ENCODE data around the gene RPN2.
"Not testable (repeated sequence)": the region's sequence is repeated elsewhere in the genome, so short reads cannot be mapped to it uniquely, and the experiment has no call there.

The RPN2 gene

GRCh38 chr20:37178839-37179682 is at the start of gene RPN2, which contains the start of gene MROH8:
Gene RPN2, plus strand, starts transcription at chr20:37179330. Its CDS starts 27 bp downstream, at chr20:37179357.
Gene MROH8, minus strand, starts transcription at chr20:37179548.
- DNase-seq (ENCODE audit: low read depth): peak; percentile 99

- peak; percentile 49 for DNase-seq (ENCODE audit: low read depth)
These were observed 47.6 kb upstream of the RPN2 start for GRCh38 chr20:37131486-37131885.

- DNase-seq (ENCODE audit: low read depth): no peak
These were observed 45.2 kb upstream of the RPN2 start for GRCh38 chr20:37133952-37134351.

- no peak for DNase-seq (ENCODE audit: low read depth)
These were observed 41.6 kb upstream of the RPN2 start for GRCh38 chr20:37137547-37137946.

GRCh38 chr20:37142708-37143107 is 36.4 kb upstream of the RPN2 start:
- DNase-seq (ENCODE audit: low read depth): no peak

GRCh38 chr20:37144856-37145404 is 34.2 kb upstream of the RPN2 start:
- peak; percentile 21 for DNase-seq (ENCODE audit: low read depth)

- DNase-seq (ENCODE audit: low read depth): no peak
These were observed 31.9 kb upstream of the RPN2 start for GRCh38 chr20:37147250-37147649.

GRCh38 chr20:37150864-37151263 is 28.3 kb upstream of the RPN2 start:
- DNase-seq (ENCODE audit: low read depth): not testable (repeated sequence)

- no peak for DNase-seq (ENCODE audit: low read depth)
These were observed 27.6 kb upstream of the RPN2 start for GRCh38 chr20:37151529-37151928.

- no peak for DNase-seq (ENCODE audit: low read depth)
These were observed 26.8 kb upstream of the RPN2 start for GRCh38 chr20:37152284-37152683.

- DNase-seq (ENCODE audit: low read depth): no peak
These were observed 24.3 kb upstream of the RPN2 start for GRCh38 chr20:37154684-37155298.

GRCh38 chr20:37155987-37156386 is 23.1 kb upstream of the RPN2 start:
- DNase-seq (ENCODE audit: low read depth): no peak

- no peak for DNase-seq (ENCODE audit: low read depth)
These were observed 20.9 kb upstream of the RPN2 start for GRCh38 chr20:37158248-37158647.

GRCh38 chr20:37160683-37161082 is 18.4 kb upstream of the RPN2 start:
- no peak for DNase-seq (ENCODE audit: low read depth)

GRCh38 chr20:37161830-37162549 is 17.1 kb upstream of the RPN2 start:
- no peak for DNase-seq (ENCODE audit: low read depth)

GRCh38 chr20:37162646-37163045 is 16.5 kb upstream of the RPN2 start:
- DNase-seq (ENCODE audit: low read depth): no peak

GRCh38 chr20:37163832-37164554 is 15.1 kb upstream of the RPN2 start:
- no peak for DNase-seq (ENCODE audit: low read depth)

- DNase-seq (ENCODE audit: low read depth): peak; percentile 52
These were observed 14.1 kb upstream of the RPN2 start for GRCh38 chr20:37165031-37165430.

GRCh38 chr20:37166867-37167266 is 12.3 kb upstream of the RPN2 start:
- no peak for DNase-seq (ENCODE audit: low read depth)

GRCh38 chr20:37172836-37173235 is 6.3 kb upstream of the RPN2 start:
- DNase-seq (ENCODE audit: low read depth): no peak

- peak; percentile 31 for DNase-seq (ENCODE audit: low read depth)
These were observed 774 bp downstream of the RPN2 start for GRCh38 chr20:37179683-37180524.
